Vagina (tissue), 2 donors: ENCODE results near the gene GLP2R.

ENCODE experiments used
- POLR2AphosphoS5 ChIP-seq, 2 donors: sonication (generic); formaldehyde crosslinking; IDR thresholded peaks; one replicate each; pipeline ENCODE4 v1.9.0; 2017; ENCODE audit warnings: antibody characterized with exemption in 2 of 2, mild to moderate bottlenecking in 2 of 2, low read depth in 1 of 2; ENCODE audit not compliant: insufficient read depth in 1 of 2
- TF ChIP-seq, protein P1 (sequence below), 3 experiments: fragments of 450-650 bp in 2 of 3; fragments of 200-600 bp in 1 of 3; sonication (generic) in 1 of 3; IDR thresholded peaks; one replicate each; pipeline ENCODE4 v1.5.1; 2017 to 2019; ENCODE audit warnings: antibody characterized with exemption in 3 of 3, mild to moderate bottlenecking in 2 of 3, moderate library complexity in 2 of 3

DNA sequence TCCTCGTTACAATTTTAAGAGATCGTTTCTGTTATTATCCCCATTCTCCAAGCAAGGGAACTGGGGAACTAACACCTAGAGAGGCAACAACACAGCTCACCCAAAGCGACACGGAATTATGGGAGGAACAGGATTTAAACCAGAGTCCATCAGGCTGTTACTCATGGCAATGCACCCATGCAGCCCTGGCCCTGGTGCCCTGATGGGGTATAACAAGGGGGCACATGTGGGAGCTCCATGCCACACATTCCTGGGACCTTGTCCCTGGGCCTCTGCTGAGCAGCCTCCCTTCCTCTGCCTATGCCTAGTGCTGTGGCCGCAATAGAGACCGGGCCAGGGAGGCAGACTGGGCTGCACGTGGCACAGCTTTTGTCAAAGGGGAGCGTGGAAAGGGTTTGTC, 92.6 kb downstream of the GLP2R start:
- TF ChIP-seq, protein P1, sequence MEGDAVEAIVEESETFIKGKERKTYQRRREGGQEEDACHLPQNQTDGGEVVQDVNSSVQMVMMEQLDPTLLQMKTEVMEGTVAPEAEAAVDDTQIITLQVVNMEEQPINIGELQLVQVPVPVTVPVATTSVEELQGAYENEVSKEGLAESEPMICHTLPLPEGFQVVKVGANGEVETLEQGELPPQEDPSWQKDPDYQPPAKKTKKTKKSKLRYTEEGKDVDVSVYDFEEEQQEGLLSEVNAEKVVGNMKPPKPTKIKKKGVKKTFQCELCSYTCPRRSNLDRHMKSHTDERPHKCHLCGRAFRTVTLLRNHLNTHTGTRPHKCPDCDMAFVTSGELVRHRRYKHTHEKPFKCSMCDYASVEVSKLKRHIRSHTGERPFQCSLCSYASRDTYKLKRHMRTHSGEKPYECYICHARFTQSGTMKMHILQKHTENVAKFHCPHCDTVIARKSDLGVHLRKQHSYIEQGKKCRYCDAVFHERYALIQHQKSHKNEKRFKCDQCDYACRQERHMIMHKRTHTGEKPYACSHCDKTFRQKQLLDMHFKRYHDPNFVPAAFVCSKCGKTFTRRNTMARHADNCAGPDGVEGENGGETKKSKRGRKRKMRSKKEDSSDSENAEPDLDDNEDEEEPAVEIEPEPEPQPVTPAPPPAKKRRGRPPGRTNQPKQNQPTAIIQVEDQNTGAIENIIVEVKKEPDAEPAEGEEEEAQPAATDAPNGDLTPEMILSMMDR (IDR thresholded peaks at IDR 0.05): no peak
- TF ChIP-seq POLR2AphosphoS5 (IDR thresholded peaks at IDR 0.05; ENCODE audit: insufficient read depth in 1 of 2, low read depth in 1 of 2): no peak
